K562 treated with DMSO at 1 percent for 12 hours (cell line): ENCODE measurements around the gene KPRP. TPM values are rescaled to one million over a fixed set of nuclear protein-coding genes. Genes with fewer than 3 reads are reported as not detected.

Experiments
- total RNA-seq: library from RNA; unstranded; fragments of 300-600 nt; gene quantifications from 2 replicates; pipeline ENCODE4 v1.2.3, GENCODE V29; 2022; ENCODE audit not compliant: insufficient read depth

KPRP gene
- total RNA-seq, result not detected in 2 replicates

GRCh38 chr1:152757747-152758146, at the start of gene KPRP:
Gene KPRP (plus strand): TSS chr1:152758025. CDS start chr1:152759589, 1,564 bp downstream.

GRCh38 chr1:152774875-152775274, 17.1 kb downstream of the KPRP start, which contains the start of gene LCE1F:
Gene LCE1F (plus strand): TSS chr1:152775140. CDS start chr1:152776372, 1,232 bp downstream.

GRCh38 chr1:152786077-152786476, 28.3 kb downstream of the KPRP start, which contains the start of gene LCE1E:
Gene LCE1E (plus strand): TSS chr1:152786257. CDS start chr1:152787300, 1,043 bp downstream.

GRCh38 chr1:152796421-152796820, 38.6 kb downstream of the KPRP start, which contains the start of gene LCE1D:
Gene LCE1D (plus strand): TSS chr1:152796721. CDS start chr1:152797795, 1,074 bp downstream.

GRCh38 chr1:152806576-152806975, 48.8 kb downstream of the KPRP start, which contains the start of gene LCE1C:
Gene LCE1C (minus strand): TSS chr1:152806651. CDS start chr1:152805478, 1,173 bp downstream.

Other genes starting within 250 kb of the KPRP start
- gene LCE5A, start 247.2 kb upstream of the KPRP start, total RNA-seq, result not detected in 2 replicates
- gene CRCT1, start 243.5 kb upstream of the KPRP start, total RNA-seq, result not detected in 2 replicates
- not detected in 2 replicates for gene LCE3E, start 191.2 kb upstream of the KPRP start, total RNA-seq
- not detected in 2 replicates for gene LCE3D, start 177.5 kb upstream of the KPRP start, total RNA-seq
- not detected in 2 replicates for gene LCE3C, start 157.8 kb upstream of the KPRP start, total RNA-seq
- gene LCE3B, start 144.2 kb upstream of the KPRP start, total RNA-seq, result not detected in 2 replicates
- not detected in 2 replicates for gene LCE3A, start 134.9 kb upstream of the KPRP start, total RNA-seq
- gene LCE2D, start 94.6 kb upstream of the KPRP start, total RNA-seq, result not detected in 2 replicates
- gene LCE2C, start 82.7 kb upstream of the KPRP start, total RNA-seq, result not detected in 2 replicates
- not detected in 2 replicates for gene LCE2B, start 71.9 kb upstream of the KPRP start, total RNA-seq
- gene LCE2A, start 59.7 kb upstream of the KPRP start, total RNA-seq, result not detected in 2 replicates
- not detected in 2 replicates for gene LCE4A, start 49.9 kb upstream of the KPRP start, total RNA-seq
- not detected in 2 replicates for gene LCE1F, start 17.1 kb downstream of the KPRP start, total RNA-seq
- not detected in 2 replicates for gene LCE1E, start 28.2 kb downstream of the KPRP start, total RNA-seq
- not detected in 2 replicates for gene LCE1D, start 38.7 kb downstream of the KPRP start, total RNA-seq
- gene LCE1C, start 48.6 kb downstream of the KPRP start, total RNA-seq, result not detected in 2 replicates
- not detected in 2 replicates for gene LCE1B, start 53.9 kb downstream of the KPRP start, total RNA-seq
- gene LCE1A, start 69.4 kb downstream of the KPRP start, total RNA-seq, result not detected in 2 replicates
- gene LCE6A, start 84.8 kb downstream of the KPRP start, total RNA-seq, result not detected in 2 replicates
- not detected in 2 replicates for gene LCE7A, start 102.0 kb downstream of the KPRP start, total RNA-seq
- not detected in 2 replicates for gene SMCP, start 120.3 kb downstream of the KPRP start, total RNA-seq
- gene IVL, start 150.5 kb downstream of the KPRP start, total RNA-seq, result not detected in 2 replicates
- gene SPRR5, start 189.2 kb downstream of the KPRP start, total RNA-seq, result not detected in 2 replicates
- not detected in 2 replicates for gene SPRR4, start 212.6 kb downstream of the KPRP start, total RNA-seq
- gene SPRR1A, start 226.1 kb downstream of the KPRP start, total RNA-seq, result not detected in 2 replicates
- not detected in 2 replicates for gene SPRR3, start 243.7 kb downstream of the KPRP start, total RNA-seq